ENCODE measurements around the gene TNFSF10.

TNFSF10 gene

DNA sequence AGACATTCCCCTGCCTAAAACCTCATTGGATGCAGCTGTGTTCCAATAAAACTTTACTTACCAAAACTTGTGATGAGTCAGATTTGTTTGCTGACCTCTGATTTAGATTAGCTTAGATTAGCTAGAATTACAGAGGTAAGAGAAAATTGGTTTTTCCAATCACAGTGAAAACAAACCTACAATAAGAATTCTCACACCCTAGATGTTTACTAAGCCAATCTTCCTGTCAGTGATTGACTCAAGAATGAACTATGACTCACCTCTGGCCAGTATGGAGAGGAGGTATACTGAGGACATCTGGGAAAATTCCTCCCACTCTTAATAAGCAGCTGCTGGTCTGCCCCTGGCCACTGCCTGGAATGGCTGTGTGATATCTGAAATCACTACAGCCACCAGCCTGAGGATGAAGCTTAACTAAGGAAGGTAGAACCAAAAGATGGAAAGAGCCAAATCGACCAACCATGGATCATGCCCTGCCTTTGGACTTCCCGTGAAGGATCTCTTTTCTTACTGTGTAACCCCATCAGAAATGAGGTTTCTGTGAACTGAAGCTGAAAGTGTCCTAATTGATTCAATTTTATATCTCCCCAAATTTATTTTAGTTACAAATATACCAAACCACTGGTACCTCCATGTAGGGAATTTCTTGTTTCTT lies 55.9 kb downstream of the TNFSF10 start:
- DNase-seq (ENCODE audit: low read depth) = peak; percentile 5
- H3K4me3 ChIP-seq (ENCODE audit: low read length) = no peak overlapping the region
- peaks cover 8% of the 10 kb centered on the region for H3K4me1 ChIP-seq (ENCODE audit: control insufficient read depth, insufficient read depth, low read length)

DNA sequence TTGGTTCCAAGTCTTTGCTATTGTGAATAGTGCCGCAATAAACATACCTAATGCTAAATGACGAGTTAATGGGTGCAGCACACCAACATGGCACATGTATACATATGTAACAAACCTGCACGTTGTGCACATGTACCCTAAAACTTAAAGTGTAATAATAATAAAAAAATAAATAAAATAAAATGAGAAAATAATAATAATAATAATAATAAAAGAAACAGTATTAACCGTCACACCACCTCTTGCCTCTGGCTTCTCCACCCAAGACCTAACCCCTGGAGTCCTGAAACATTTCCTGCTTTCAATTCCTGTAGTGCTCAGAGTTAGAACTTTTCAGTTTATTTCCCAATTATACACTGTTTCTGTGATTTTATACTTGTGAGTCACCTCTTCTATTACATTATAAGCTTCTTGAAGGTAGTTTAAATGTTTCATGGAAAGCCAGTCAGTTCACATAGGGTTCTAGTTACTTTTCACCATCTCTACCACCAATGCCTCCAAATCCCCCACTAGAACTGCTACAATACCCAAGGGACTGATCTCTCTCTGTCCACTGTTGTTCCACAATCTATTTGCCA lies 56.6 kb downstream of the TNFSF10 start:
- peaks cover 8% of the 10 kb centered on the region for H3K4me1 ChIP-seq (ENCODE audit: control insufficient read depth, insufficient read depth, low read length)
- H3K36me3 ChIP-seq (ENCODE audit: control insufficient read depth, insufficient read depth, low read length, severe bottlenecking) = no peaks in the 10 kb centered on the region
- DNase-seq (ENCODE audit: low read depth) = no peak
- H3K9ac ChIP-seq (ENCODE audit: low read length) = no peak overlapping the region
- no peaks in the 10 kb centered on the region for H3K27me3 ChIP-seq (replicated peaks; ENCODE audit: control insufficient read depth, insufficient read depth, low read length)
- peaks cover under 1% of the 10 kb centered on the region for H3K9me3 ChIP-seq (ENCODE audit: control insufficient read depth, low read length)
- H3K4me3 ChIP-seq (ENCODE audit: low read length) = no peak overlapping the region

More for the DNA sequence above, 55.9 kb downstream of the TNFSF10 start:
- Histone ChIP-seq H3K27me3 (replicated peaks; ENCODE audit: control insufficient read depth, insufficient read depth, low read length) (no peaks in the 10 kb centered on the region), H3K36me3 (ENCODE audit: control insufficient read depth, insufficient read depth, low read length, severe bottlenecking) (no peaks in the 10 kb centered on the region), H3K9me3 (ENCODE audit: control insufficient read depth, low read length) (peaks cover 7% of the 10 kb centered on the region), H3K9ac (ENCODE audit: low read length) (no peak overlapping the region)

DNA sequence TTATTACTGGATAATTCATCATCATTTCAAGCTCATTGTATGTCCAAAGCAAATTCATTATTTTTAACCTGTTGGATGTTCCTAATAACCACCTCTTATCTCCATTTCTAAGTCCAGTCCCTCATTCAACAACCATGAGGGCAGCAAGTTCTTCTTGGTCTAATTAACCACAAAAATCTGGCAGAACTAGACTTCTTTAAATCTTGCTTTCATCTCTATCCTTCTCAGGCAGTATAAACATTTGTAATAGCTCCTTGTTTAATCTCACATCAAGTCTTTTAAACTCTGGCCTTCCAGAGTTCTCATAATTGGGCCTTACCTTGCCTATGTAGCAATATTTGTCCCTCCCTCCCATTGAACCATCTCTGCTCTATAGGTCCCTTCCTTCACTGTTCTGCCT lies 57.9 kb downstream of the TNFSF10 start:
- no peak overlapping the region for H3K9ac ChIP-seq (ENCODE audit: low read length)

DNA sequence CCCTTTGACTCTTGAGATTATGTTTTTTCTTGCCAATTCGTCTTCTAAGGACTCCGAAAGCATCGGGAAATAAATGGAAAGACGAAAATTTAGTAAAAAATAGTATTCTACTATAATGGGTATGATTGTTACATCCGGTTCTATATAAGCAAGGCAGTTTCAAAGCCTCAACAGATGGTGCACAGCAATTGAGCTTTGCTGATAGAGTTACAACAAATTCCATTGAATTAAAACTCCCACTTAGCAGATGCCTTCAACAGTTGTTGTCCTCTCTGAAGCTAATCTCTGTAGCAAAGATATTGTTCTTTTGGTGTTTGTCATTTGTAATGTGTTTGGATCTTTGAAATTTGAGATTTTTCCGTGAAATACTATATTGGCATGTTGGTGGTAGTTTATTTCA lies 58.9 kb downstream of the TNFSF10 start:
- H3K9me3 ChIP-seq (ENCODE audit: control insufficient read depth, low read length) = no peaks in the 10 kb centered on the region
- no peak for DNase-seq (ENCODE audit: low read depth)
- no peak overlapping the region for H3K9ac ChIP-seq (ENCODE audit: low read length)
- no peaks in the 10 kb centered on the region for H3K27me3 ChIP-seq (replicated peaks; ENCODE audit: control insufficient read depth, insufficient read depth, low read length)
- no peak overlapping the region for H3K4me3 ChIP-seq (ENCODE audit: low read length)
- H3K4me1 ChIP-seq (ENCODE audit: control insufficient read depth, insufficient read depth, low read length) = peaks cover 8% of the 10 kb centered on the region
- H3K36me3 ChIP-seq (ENCODE audit: control insufficient read depth, insufficient read depth, low read length, severe bottlenecking) = no peaks in the 10 kb centered on the region

More for the DNA sequence above, 57.9 kb downstream of the TNFSF10 start:
- no peak for DNase-seq (ENCODE audit: low read depth)
- H3K9me3 ChIP-seq (ENCODE audit: control insufficient read depth, low read length) = no peaks in the 10 kb centered on the region
- no peaks in the 10 kb centered on the region for H3K27me3 ChIP-seq (replicated peaks; ENCODE audit: control insufficient read depth, insufficient read depth, low read length)
- H3K4me1 ChIP-seq (ENCODE audit: control insufficient read depth, insufficient read depth, low read length) = peaks cover 8% of the 10 kb centered on the region
- no peak overlapping the region for H3K4me3 ChIP-seq (ENCODE audit: low read length)
- no peaks in the 10 kb centered on the region for H3K36me3 ChIP-seq (ENCODE audit: control insufficient read depth, insufficient read depth, low read length, severe bottlenecking)

DNA sequence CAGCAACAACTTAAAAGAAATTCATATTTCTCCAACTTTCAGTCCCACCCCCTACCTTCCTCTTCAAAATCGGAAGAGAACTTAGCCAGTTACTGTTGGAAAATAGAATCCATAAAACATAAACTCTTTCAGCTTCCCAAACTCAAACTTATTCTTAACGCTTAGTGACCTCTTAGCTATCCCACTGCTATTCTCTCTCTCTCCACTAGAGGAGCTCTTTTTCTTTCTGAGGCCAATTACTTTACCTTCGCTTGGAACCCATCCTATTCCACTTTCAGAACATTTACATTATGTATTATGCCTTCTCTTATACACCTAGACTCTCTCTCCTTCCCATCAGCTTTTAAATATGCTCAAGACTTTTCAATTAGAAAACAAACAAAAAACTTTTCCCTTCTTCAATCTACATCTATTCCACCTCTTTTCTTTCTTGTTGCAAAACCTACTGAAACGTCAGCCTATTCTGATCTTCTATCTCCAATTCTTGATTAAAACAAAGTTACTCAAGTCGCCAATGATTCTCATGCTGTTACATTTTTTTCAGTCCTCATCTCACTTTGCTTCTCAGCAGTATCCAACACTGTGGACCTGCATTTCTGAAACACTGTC lies 61.6 kb downstream of the TNFSF10 start:
- no peaks in the 10 kb centered on the region for H3K4me1 ChIP-seq (ENCODE audit: control insufficient read depth, insufficient read depth, low read length)
- H3K4me3 ChIP-seq (ENCODE audit: low read length) = no peak overlapping the region
- no peak overlapping the region for H3K9ac ChIP-seq (ENCODE audit: low read length)

DNA sequence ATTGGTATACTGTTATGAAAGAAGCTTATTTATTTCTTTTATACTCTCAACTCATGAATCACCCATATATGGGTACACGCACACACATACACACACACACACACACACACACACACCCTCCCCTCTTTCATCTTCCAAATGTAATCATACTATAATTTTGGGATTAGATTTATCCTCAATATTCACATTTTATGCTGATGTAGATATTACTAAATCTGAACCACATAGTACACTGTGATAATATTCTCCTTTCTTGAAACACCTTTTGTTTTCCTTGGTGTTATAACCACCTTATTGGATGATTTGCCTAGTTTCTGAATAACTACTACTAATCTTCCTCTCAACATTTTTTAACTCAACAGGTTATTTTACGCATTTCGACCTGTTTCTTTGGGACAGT lies 66.8 kb downstream of the TNFSF10 start:
- H3K9ac ChIP-seq (ENCODE audit: low read length) = no peak overlapping the region
- no peaks in the 10 kb centered on the region for H3K9me3 ChIP-seq (ENCODE audit: control insufficient read depth, low read length)
- H3K27me3 ChIP-seq (replicated peaks; ENCODE audit: control insufficient read depth, insufficient read depth, low read length) = peaks cover 3% of the 10 kb centered on the region
- no peaks in the 10 kb centered on the region for H3K4me1 ChIP-seq (ENCODE audit: control insufficient read depth, insufficient read depth, low read length)
- no peak for DNase-seq (ENCODE audit: low read depth)
- no peaks in the 10 kb centered on the region for H3K36me3 ChIP-seq (ENCODE audit: control insufficient read depth, insufficient read depth, low read length, severe bottlenecking)
- no peak overlapping the region for H3K4me3 ChIP-seq (ENCODE audit: low read length)

More for the DNA sequence above, 61.6 kb downstream of the TNFSF10 start:
- DNase-seq (ENCODE audit: low read depth) = peak; percentile 43
- Histone ChIP-seq H3K36me3 (ENCODE audit: control insufficient read depth, insufficient read depth, low read length, severe bottlenecking) (no peaks in the 10 kb centered on the region), H3K9me3 (ENCODE audit: control insufficient read depth, low read length) (no peaks in the 10 kb centered on the region), H3K27me3 (replicated peaks; ENCODE audit: control insufficient read depth, insufficient read depth, low read length) (peaks cover 3% of the 10 kb centered on the region)

Data from adipocyte (in vitro differentiated cells).